ENCODE results near the gene SVOP.

- TF ChIP-seq CTCF (IDR thresholded peaks at IDR 0.05) (no peak), POLR2A (IDR thresholded peaks at IDR 0.05) (no peak)
Measured at GRCh38 chr12:108981835-108982234, 39.0 kb downstream of the SVOP start.

All from testis (tissue), 2 donors.